Neuronal stem cell (in vitro differentiated cells): ENCODE data around the gene ADGRL3.

Experiments used
- DNase-seq: peaks from one replicate; pipeline ENCODE4 v3.0.0-alpha.2; 2013; ENCODE audit warnings: low spot score
- H2AFZ ChIP-seq: one replicate; pipeline ENCODE4 v1.6.1; 2013; ENCODE audit warnings: mild to moderate bottlenecking, low read length, inconsistent platforms
- H2AK5ac ChIP-seq: 2 replicates; pipeline ENCODE4 v1.6.1; 2013; ENCODE audit warnings: low read depth, mild to moderate bottlenecking, inconsistent platforms, low read length, moderate library complexity, mixed read lengths
- H2BK120ac ChIP-seq: 2 replicates; pipeline ENCODE4 v1.6.1; 2013; ENCODE audit warnings: low read depth, mild to moderate bottlenecking, inconsistent platforms, low read length, moderate library complexity, mixed read lengths
- H2BK12ac ChIP-seq: one replicate; pipeline ENCODE4 v1.6.1; 2013; ENCODE audit warnings: low read length, inconsistent platforms
- H2BK15ac ChIP-seq: 2 replicates; pipeline ENCODE4 v1.6.1; 2013; ENCODE audit warnings: mild to moderate bottlenecking, low read length, inconsistent platforms, mixed read lengths
- H2BK5ac ChIP-seq: one replicate; pipeline ENCODE4 v1.6.1; 2013; ENCODE audit warnings: inconsistent platforms, mild to moderate bottlenecking, low read length, moderate library complexity
- H3K14ac ChIP-seq: one replicate; pipeline ENCODE4 v1.6.1; 2013; ENCODE audit warnings: low read length, inconsistent platforms
- H3K18ac ChIP-seq: 2 replicates; pipeline ENCODE4 v1.6.1; 2013; ENCODE audit warnings: low read length, inconsistent platforms
- H3K23ac ChIP-seq: 2 replicates; pipeline ENCODE4 v1.6.1; 2013; ENCODE audit warnings: low read depth, mild to moderate bottlenecking, mixed read lengths, low read length, inconsistent platforms; ENCODE audit not compliant: poor library complexity
- H3K27ac ChIP-seq: replicated peaks from 3 replicates; pipeline ENCODE4 v1.5.1; 2013; ENCODE audit warnings: low read length, inconsistent platforms
- H3K27me3 ChIP-seq, 3 experiments: 2 replicates each; pipeline ENCODE4 v1.6.1; 2013; ENCODE audit warnings: low read length in 3 of 3, mild to moderate bottlenecking in 2 of 3, inconsistent platforms in 1 of 3, low read depth in 1 of 3, mixed read lengths in 1 of 3, moderate library complexity in 1 of 3; ENCODE audit not compliant: control insufficient read depth in 3 of 3, insufficient read depth in 3 of 3
- H3K36me3 ChIP-seq, 2 donors: replicated peaks in 1 of 2; 2 replicates each; pipeline ENCODE4 v1.6.1; 2013; ENCODE audit warnings: low read length in 2 of 2; ENCODE audit not compliant: control insufficient read depth in 2 of 2, insufficient read depth in 2 of 2
- H3K4ac ChIP-seq: 2 replicates; pipeline ENCODE4 v1.6.1; 2013; ENCODE audit warnings: inconsistent platforms, mild to moderate bottlenecking, low read length, moderate library complexity
- H3K4me1 ChIP-seq, 2 donors: 1 replicate in 1 of 2; 2 replicates in 1 of 2; pipeline ENCODE4 v1.6.1; 2013; ENCODE audit warnings: low read length in 2 of 2, low read depth in 1 of 2; ENCODE audit not compliant: control insufficient read depth in 2 of 2, insufficient read depth in 1 of 2
- H3K4me2 ChIP-seq: one replicate; pipeline ENCODE4 v1.6.1; 2013; ENCODE audit warnings: mild to moderate bottlenecking, low read length, inconsistent platforms; ENCODE audit not compliant: insufficient read depth, poor library complexity, severe bottlenecking
- H3K4me3 ChIP-seq, 2 donors: 2 replicates each; pipeline ENCODE4 v1.5.1; 2013; ENCODE audit warnings: low read length in 2 of 2, mild to moderate bottlenecking in 2 of 2, inconsistent platforms in 1 of 2, moderate library complexity in 1 of 2
- H3K79me1 ChIP-seq: one replicate; pipeline ENCODE4 v1.6.1; 2013; ENCODE audit warnings: low read depth, mild to moderate bottlenecking, inconsistent platforms, low read length, moderate library complexity
- H3K9ac ChIP-seq: one replicate; pipeline ENCODE4 v1.6.1; 2013; ENCODE audit warnings: mild to moderate bottlenecking, low read depth, low read length, inconsistent platforms; ENCODE audit not compliant: poor library complexity
- H3K9me3 ChIP-seq, 2 donors: replicated peaks in 1 of 2; 2 replicates each; pipeline versions ENCODE3 to v1.6.1; 2013; ENCODE audit warnings: low read length in 2 of 2, mild to moderate bottlenecking in 2 of 2, inconsistent platforms in 1 of 2, low read depth in 1 of 2, mixed read lengths in 1 of 2, moderate library complexity in 1 of 2; ENCODE audit not compliant: control insufficient read depth in 2 of 2, insufficient read depth in 1 of 2
- H4K8ac ChIP-seq: one replicate; pipeline ENCODE4 v1.6.1; 2013; ENCODE audit warnings: low read depth, mild to moderate bottlenecking, inconsistent platforms, low read length, moderate library complexity
- H4K91ac ChIP-seq: one replicate; pipeline ENCODE4 v1.6.1; 2013; ENCODE audit warnings: low read length, low read depth, mild to moderate bottlenecking, inconsistent platforms; ENCODE audit not compliant: poor library complexity
- WGBS, 2 donors: extraction: QIAGEN DNeasy Blood & Tissue Kit; methylation state at CpG; one replicate each; pipeline ENCODE4 v1.1.7; 2013; ENCODE audit warnings: missing lambda C conversion rate in 2 of 2, mixed read lengths in 1 of 2; ENCODE audit not compliant: insufficient read length in 2 of 2, insufficient replicate concordance in 1 of 2; ENCODE audit errors: extremely low coverage in 2 of 2; 5-methylcytosine and 5-hydroxymethylcytosine counted together

The ADGRL3 gene

GRCh38 chr4:61493470-61493869 is 293.3 kb downstream of the ADGRL3 start:
- Histone ChIP-seq H3K27ac (no peak overlapping the region), H2BK5ac (no peak overlapping the region)
- no CpG with 5 or more reads among the region's 6 CpGs for WGBS, 2 donors

GRCh38 chr4:61500883-61501282 is 300.8 kb downstream of the ADGRL3 start:
- Histone ChIP-seq H3K36me3 (peaks cover 0 to 16% of the 10 kb centered on the region in 2 donors), H3K27me3 (no peaks in the 10 kb centered on the region), H2AFZ (no peak overlapping the region)

More at GRCh38 chr4:61493470-61493869, 293.3 kb downstream of the ADGRL3 start:
- H3K9me3 ChIP-seq = peaks cover 0 to 3% of the 10 kb centered on the region in 2 donors
- H3K14ac ChIP-seq = no peak overlapping the region
- H4K91ac ChIP-seq = no peak overlapping the region
- no peak overlapping the region for H3K23ac ChIP-seq
- peak; percentile 37 for DNase-seq
- no peak overlapping the region for H2BK12ac ChIP-seq
- H2BK15ac ChIP-seq = no peak overlapping the region
- no peak overlapping the region for H3K9ac ChIP-seq
- H2AFZ ChIP-seq = no peak overlapping the region
- no peak overlapping the region for H2AK5ac ChIP-seq
- no peaks in the 10 kb centered on the region for H3K79me1 ChIP-seq
- H3K27me3 ChIP-seq = no peaks in the 10 kb centered on the region
- no peak overlapping the region for H3K4me2 ChIP-seq
- H2BK120ac ChIP-seq = no peak overlapping the region
- H3K18ac ChIP-seq = no peak overlapping the region
- no peak overlapping the region for H4K8ac ChIP-seq
- peaks cover 0 to 1% of the 10 kb centered on the region in 2 donors for H3K4me1 ChIP-seq
- H3K4ac ChIP-seq = no peak overlapping the region
- peaks cover 0 to 12% of the 10 kb centered on the region in 2 donors for H3K36me3 ChIP-seq
- no peak overlapping the region for H3K4me3 ChIP-seq

GRCh38 chr4:61501812-61502211 is 301.7 kb downstream of the ADGRL3 start:
- Histone ChIP-seq H3K9ac (no peak overlapping the region), H3K4me2 (no peak overlapping the region), H3K9me3 (peaks cover 0 to 3% of the 10 kb centered on the region in 2 donors), H3K4ac (no peak overlapping the region), H2BK12ac (no peak overlapping the region), H3K23ac (no peak overlapping the region), H4K91ac (no peak overlapping the region), H2AFZ (no peak overlapping the region), H3K4me3 (no peak overlapping the region), H3K79me1 (no peaks in the 10 kb centered on the region), H2AK5ac (no peak overlapping the region), H3K27ac (no peak overlapping the region), H2BK120ac (no peak overlapping the region), H3K18ac (no peak overlapping the region), H3K36me3 (peaks cover 0 to 16% of the 10 kb centered on the region in 2 donors), H3K4me1 (peaks cover 0 to 7% of the 10 kb centered on the region in 2 donors), H3K14ac (no peak overlapping the region), H4K8ac (no peak overlapping the region), H2BK5ac (no peak overlapping the region), H3K27me3 (no peaks in the 10 kb centered on the region), H2BK15ac (no peak overlapping the region)
- no CpG with 5 or more reads among the region's 1 CpG for WGBS, 2 donors
- no peak for DNase-seq

More at GRCh38 chr4:61500883-61501282, 300.8 kb downstream of the ADGRL3 start:
- Histone ChIP-seq H3K79me1 (no peaks in the 10 kb centered on the region), H2BK5ac (no peak overlapping the region), H3K14ac (no peak overlapping the region), H4K8ac (no peak overlapping the region), H4K91ac (no peak overlapping the region), H3K27ac (no peak overlapping the region), H3K4me1 (peaks cover 0 to 7% of the 10 kb centered on the region in 2 donors), H2BK12ac (no peak overlapping the region), H2AK5ac (no peak overlapping the region), H3K23ac (no peak overlapping the region), H3K18ac (no peak overlapping the region), H3K9ac (no peak overlapping the region), H3K4me2 (no peak overlapping the region), H3K9me3 (peaks cover 0 to 3% of the 10 kb centered on the region in 2 donors), H2BK15ac (no peak overlapping the region), H3K4me3 (no peak overlapping the region), H2BK120ac (no peak overlapping the region), H3K4ac (no peak overlapping the region)
- DNase-seq = no peak

- Histone ChIP-seq H2AK5ac (no peak overlapping the region), H2BK15ac (no peak overlapping the region), H3K9ac (no peak overlapping the region), H3K27ac (no peak overlapping the region), H4K91ac (no peak overlapping the region), H3K4me2 (no peak overlapping the region), H3K36me3 (no peaks in the 10 kb centered on the region), H3K23ac (no peak overlapping the region), H2AFZ (no peak overlapping the region), H3K9me3 (peaks cover 0 to 12% of the 10 kb centered on the region in 2 donors), H3K79me1 (no peaks in the 10 kb centered on the region), H2BK12ac (no peak overlapping the region), H2BK5ac (no peak overlapping the region), H3K4me3 (no peak overlapping the region), H2BK120ac (no peak overlapping the region), H4K8ac (no peak overlapping the region), H3K4me1 (peaks cover 4 to 6% of the 10 kb centered on the region in 2 donors), H3K4ac (no peak overlapping the region), H3K27me3 (no peaks in the 10 kb centered on the region), H3K14ac (no peak overlapping the region), H3K18ac (no peak overlapping the region)
- WGBS, 2 donors = no CpG with 5 or more reads among the region's 2 CpGs
- DNase-seq = peak; percentile 69
Observed at GRCh38 chr4:61505773-61506685, 305.9 kb downstream of the ADGRL3 start.
